Astrocyte of the cerebellum (primary cell): ENCODE measurements around the gene SLC4A4.

Experiments
- DNase-seq: peaks from one replicate; pipeline ENCODE4 v3.0.0-alpha.2; 2011; ENCODE audit warnings: low read depth
- H3K4me3 ChIP-seq: 2 replicates; pipeline ENCODE4 v1.5.1; 2011; ENCODE audit warnings: mild to moderate bottlenecking, low read depth, low read length, moderate library complexity
- CTCF ChIP-seq: IDR thresholded peaks from 2 replicates; pipeline ENCODE4 v1.5.1; 2012; ENCODE audit warnings: low read length, low read depth, moderate library complexity, mild to moderate bottlenecking; ENCODE audit errors: missing control alignments
- in situ Hi-C: cut with HindIII; loops from 2 replicates; pipeline ENCODE4 v1.10.0; 2017; ENCODE audit warnings: low sequenced_read_pairs

The SLC4A4 gene

DNA sequence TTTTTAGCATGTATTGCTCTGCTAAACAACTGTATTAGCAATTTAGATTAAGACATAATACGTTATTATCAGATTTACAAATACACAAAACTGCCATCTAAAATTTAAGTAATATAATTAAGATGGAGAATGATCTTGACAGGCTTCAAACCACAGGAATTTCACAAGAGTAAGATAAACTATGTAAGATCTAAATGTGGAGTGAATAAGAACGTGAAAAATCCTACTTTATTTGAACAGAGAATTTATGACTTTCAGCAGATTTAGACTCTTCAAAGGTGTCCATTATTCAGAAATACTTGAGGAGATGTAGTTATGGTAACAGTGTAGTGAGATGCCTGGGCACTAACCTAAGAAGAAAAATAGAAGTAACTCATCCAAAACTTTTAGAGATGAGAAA lies 73.2 kb downstream of the SLC4A4 start:
- in situ Hi-C loops: no loop called here
- DNase-seq: no peak
- TF ChIP-seq CTCF: no peak
- H3K4me3 ChIP-seq: no peak overlapping the region

DNA sequence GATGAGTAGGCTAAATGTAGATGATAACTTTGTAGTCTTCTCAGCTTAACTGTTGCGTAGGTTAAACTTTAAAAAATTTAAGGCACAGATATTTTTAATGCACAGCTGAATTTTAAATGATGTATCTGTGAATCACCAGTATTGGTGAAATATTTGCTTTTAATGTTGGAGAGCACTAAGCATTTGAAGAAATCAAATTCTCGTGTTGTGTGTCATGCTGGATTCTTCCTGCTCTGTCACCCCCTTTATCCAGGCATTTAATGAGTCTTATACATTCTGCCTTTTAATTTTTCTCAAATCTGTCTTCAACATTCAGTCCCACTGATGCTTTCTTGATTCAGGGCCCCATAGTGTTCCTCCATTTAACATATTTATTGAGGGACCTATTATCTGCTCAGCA lies 76.7 kb downstream of the SLC4A4 start:
- in situ Hi-C loops: no loop called here
- H3K4me3 ChIP-seq: no peak overlapping the region
- no peak for TF ChIP-seq CTCF
- no peak for DNase-seq

GRCh38 chr4:71417150-71417549 lies 78.3 kb downstream of the SLC4A4 start:
- H3K4me3 ChIP-seq: no peak overlapping the region
- in situ Hi-C loops: no loop called here
- DNase-seq: no peak
- no peak for TF ChIP-seq CTCF

DNA sequence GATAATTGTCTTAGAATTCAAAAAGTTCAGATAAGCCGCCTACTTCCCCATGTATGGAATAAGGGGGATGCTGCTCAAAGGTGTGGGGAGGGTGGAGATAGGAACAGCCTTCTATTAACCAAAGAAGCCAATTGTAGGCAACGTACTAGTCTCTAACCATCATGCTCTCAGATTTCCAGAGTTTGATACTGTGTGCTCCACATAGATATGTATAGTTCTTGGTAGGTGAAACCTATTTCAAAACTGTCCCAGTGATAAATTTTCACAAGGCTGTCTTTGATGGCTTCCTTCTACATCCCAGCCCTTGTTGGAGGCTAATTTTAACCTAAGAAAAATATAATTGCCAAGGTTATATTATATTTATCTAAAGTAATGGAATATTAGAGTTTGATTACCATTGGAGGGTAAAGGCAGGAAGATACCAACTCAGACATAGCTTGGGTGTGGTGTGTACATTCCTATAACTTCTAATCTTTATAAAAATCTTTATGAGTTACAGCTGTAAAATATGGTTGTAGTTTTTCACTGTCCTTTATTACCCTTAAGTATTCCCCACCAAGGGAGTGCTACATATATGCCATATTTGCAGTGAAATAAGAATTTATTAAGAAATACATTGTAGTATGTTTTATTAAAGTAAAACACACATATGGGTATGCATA lies 87.7 kb downstream of the SLC4A4 start:
- H3K4me3 ChIP-seq: no peak overlapping the region
- no peak for TF ChIP-seq CTCF
- in situ Hi-C loops: no loop called here
- DNase-seq: no peak

DNA sequence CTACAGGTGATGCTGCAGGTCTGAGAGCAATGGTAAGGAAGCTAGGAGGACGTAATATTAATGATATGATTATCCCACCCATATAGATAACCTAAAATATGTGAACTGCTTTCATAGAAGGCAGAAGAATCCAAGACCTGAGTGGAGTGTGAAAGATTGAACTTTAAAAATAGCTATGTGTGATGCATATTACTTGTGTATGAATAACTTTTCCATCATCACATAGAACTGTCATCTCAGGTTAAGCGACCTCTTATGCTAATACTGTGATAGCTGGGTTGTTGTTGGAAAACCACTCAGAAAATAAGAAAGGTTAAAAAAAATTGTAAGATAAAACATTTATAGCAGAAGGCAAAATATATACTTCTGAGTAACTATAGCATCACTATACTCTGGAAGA lies 90.3 kb downstream of the SLC4A4 start:
- TF ChIP-seq CTCF: no peak
- DNase-seq: no peak
- in situ Hi-C loops: no loop called here
- H3K4me3 ChIP-seq: no peak overlapping the region

- no peak for TF ChIP-seq CTCF
- H3K4me3 ChIP-seq: no peak overlapping the region
- DNase-seq: no peak
- in situ Hi-C loops: no loop called here
These were observed 91.1 kb downstream of the SLC4A4 start for GRCh38 chr4:71429962-71430361.
